ENCODE data around the gene ZNF786.
"Not testable (repeated sequence)": the region's sequence is repeated elsewhere in the genome, so short reads cannot be mapped to it uniquely, and the experiment has no call there.

Gene ZNF786

DNA sequence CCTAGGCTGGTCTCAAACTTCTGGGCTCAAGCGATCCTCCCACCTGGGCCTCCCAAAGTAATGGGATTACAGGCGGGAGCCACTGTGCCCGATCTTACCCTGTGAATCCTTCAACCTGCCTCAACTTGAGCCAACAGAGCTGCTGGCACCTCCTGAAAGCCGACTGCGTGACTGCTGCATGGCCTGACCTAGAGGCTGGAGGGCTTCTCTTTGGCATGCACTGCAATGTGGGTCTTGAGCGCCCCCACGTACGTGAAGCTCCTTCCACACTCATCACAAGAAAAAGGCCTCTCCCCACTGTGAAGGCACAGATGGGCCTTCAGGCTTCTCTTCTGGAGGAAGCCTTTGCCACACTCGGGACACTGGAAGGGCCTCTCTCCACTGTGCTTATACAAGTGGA lies 12.9 kb upstream of the ZNF786 start:
- Histone ChIP-seq H3K4me3 (ENCODE audit: low read length) (no peak overlapping the region), H3K9me3 (ENCODE audit: control insufficient read depth, low read depth, low read length) (no peaks in the 10 kb centered on the region), H3K4me1 (ENCODE audit: control insufficient read depth, low read depth, low read length) (no peaks in the 10 kb centered on the region), H3K36me3 (ENCODE audit: control insufficient read depth, low read depth, low read length) (peaks cover 3% of the 10 kb centered on the region), H3K9ac (ENCODE audit: low read length) (no peak overlapping the region), H3K27me3 (ENCODE audit: control insufficient read depth, insufficient read depth, low read length) (no peaks in the 10 kb centered on the region), H3K27ac (ENCODE audit: low read length) (no peak overlapping the region)

DNA sequence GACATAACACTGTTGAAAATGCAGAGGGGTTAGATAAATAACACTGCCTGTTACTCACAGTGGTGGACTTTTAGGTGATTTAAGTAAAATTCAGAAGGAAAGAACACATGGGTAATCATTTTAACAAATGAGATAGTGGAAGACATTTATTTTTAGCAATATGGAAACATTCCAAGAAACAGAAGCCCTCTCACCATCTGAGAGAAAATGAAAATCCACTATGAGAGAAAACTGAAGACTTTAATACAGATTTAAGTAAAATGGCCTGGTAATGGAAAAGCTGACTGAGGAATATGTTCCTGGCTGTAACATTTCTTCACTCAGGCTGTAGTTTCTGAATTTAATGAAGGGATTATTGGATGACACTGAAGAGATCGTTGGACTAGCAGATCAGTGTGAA lies 12.1 kb upstream of the ZNF786 start:
- no peaks in the 10 kb centered on the region for H3K27me3 ChIP-seq (ENCODE audit: control insufficient read depth, insufficient read depth, low read length)
- peaks cover 3% of the 10 kb centered on the region for H3K36me3 ChIP-seq (ENCODE audit: control insufficient read depth, low read depth, low read length)
- no peak overlapping the region for H3K9ac ChIP-seq (ENCODE audit: low read length)
- no peak overlapping the region for H3K4me3 ChIP-seq (ENCODE audit: low read length)
- H3K9me3 ChIP-seq (ENCODE audit: control insufficient read depth, low read depth, low read length) = no peaks in the 10 kb centered on the region
- no peak overlapping the region for H3K27ac ChIP-seq (ENCODE audit: low read length)
- no peaks in the 10 kb centered on the region for H3K4me1 ChIP-seq (ENCODE audit: control insufficient read depth, low read depth, low read length)

DNA sequence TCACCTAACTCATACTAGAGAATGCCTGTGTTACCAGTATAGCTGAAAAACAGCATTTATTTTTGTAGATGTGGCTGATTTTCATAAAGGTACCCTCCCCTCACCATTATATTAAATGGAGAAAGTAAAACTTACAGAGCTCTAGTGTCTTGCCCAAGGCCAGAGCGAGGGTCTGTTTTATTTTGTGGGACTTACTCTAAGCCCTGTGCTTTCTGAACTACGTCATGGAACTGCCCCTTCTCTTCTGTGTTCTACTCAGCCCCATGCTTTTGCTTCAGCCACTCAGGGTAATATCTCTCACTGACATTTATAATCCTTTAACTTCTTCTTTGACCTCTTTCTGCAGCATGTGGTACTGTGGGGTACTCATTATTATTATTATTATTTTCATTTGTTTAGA lies 10.3 kb upstream of the ZNF786 start:
- peaks cover 5% of the 10 kb centered on the region for H3K4me1 ChIP-seq (ENCODE audit: control insufficient read depth, low read depth, low read length)
- H3K27ac ChIP-seq (ENCODE audit: low read length) = no peak overlapping the region
- H3K9ac ChIP-seq (ENCODE audit: low read length) = no peak overlapping the region
- H3K9me3 ChIP-seq (ENCODE audit: control insufficient read depth, low read depth, low read length) = no peaks in the 10 kb centered on the region
- peaks cover 3% of the 10 kb centered on the region for H3K36me3 ChIP-seq (ENCODE audit: control insufficient read depth, low read depth, low read length)
- H3K27me3 ChIP-seq (ENCODE audit: control insufficient read depth, insufficient read depth, low read length) = no peaks in the 10 kb centered on the region
- no peak overlapping the region for H3K4me3 ChIP-seq (ENCODE audit: low read length)

DNA sequence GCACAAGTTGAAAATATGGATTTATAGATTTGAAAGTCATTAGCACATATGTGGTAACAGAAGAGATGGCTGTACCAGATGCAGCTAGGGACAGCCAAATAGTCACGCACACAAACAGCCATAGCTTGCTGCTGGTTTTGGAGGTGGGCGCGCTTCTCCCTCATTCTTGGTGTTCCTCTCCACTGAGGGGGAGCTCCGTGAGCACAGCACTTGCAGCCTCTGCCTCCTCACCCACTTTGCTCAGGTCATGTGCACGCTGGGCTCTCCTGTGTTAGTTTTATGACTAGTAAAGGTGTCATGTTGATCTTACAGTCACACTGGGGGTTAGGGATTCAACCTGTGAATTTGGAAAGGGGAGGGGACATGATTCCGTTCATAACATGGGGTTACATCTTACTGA lies 8.5 kb upstream of the ZNF786 start:
- no peaks in the 10 kb centered on the region for H3K9me3 ChIP-seq (ENCODE audit: control insufficient read depth, low read depth, low read length)
- H3K36me3 ChIP-seq (ENCODE audit: control insufficient read depth, low read depth, low read length) = peaks cover 3% of the 10 kb centered on the region
- peaks cover 5% of the 10 kb centered on the region for H3K4me1 ChIP-seq (ENCODE audit: control insufficient read depth, low read depth, low read length)
- H3K27ac ChIP-seq (ENCODE audit: low read length) = no peak overlapping the region
- no peaks in the 10 kb centered on the region for H3K27me3 ChIP-seq (ENCODE audit: control insufficient read depth, insufficient read depth, low read length)
- no peak overlapping the region for H3K9ac ChIP-seq (ENCODE audit: low read length)
- no peak overlapping the region for H3K4me3 ChIP-seq (ENCODE audit: low read length)

DNA sequence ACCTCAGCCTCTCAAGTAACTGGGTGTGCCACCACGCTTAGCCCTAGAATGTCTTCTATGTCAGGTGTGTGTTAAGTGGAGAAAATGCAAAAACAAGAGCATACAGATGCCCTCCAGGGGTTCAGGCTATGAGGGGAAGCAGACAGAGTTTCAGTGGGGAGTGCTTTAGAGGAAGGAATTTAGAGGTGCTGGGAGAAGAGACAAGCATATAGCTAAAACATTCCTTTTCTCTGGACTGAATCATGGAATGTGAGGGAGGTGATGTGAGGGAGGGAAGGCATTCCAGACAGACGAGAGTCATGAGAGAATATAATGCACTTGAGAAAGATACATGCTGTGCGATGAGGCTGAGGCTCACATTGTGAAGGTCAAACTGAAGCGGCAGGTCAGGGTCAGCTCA lies 6.6 kb upstream of the ZNF786 start:
- no peaks in the 10 kb centered on the region for H3K9me3 ChIP-seq (ENCODE audit: control insufficient read depth, low read depth, low read length)
- no peaks in the 10 kb centered on the region for H3K27me3 ChIP-seq (ENCODE audit: control insufficient read depth, insufficient read depth, low read length)
- no peak overlapping the region for H3K9ac ChIP-seq (ENCODE audit: low read length)
- no peaks in the 10 kb centered on the region for H3K36me3 ChIP-seq (ENCODE audit: control insufficient read depth, low read depth, low read length)
- no peak overlapping the region for H3K4me3 ChIP-seq (ENCODE audit: low read length)
- peaks cover 5% of the 10 kb centered on the region for H3K4me1 ChIP-seq (ENCODE audit: control insufficient read depth, low read depth, low read length)
- H3K27ac ChIP-seq (ENCODE audit: low read length) = no peak overlapping the region

DNA sequence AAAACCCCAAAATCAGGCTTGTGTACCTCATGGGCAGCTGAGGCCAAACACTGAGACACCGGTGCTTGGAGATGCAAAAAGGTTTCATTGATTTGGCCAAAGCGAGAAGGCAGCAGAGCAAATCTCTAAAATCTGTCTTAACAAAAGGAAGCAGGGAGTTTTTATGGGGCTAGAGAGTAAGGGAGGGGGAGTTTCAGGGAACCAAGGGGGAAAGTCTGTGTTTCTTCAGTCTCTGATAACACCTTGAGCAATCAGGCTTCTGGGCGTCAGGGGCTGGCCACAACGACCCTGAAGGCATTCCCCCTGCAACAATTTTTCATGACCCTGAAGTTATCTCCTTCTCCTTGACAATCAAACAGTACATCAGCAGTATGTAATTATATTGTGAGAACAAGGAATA lies 2.7 kb upstream of the ZNF786 start:
- no peak overlapping the region for H3K9ac ChIP-seq (ENCODE audit: low read length)
- peaks cover 5% of the 10 kb centered on the region for H3K4me1 ChIP-seq (ENCODE audit: control insufficient read depth, low read depth, low read length)
- H3K27me3 ChIP-seq (ENCODE audit: control insufficient read depth, insufficient read depth, low read length) = no peaks in the 10 kb centered on the region
- no peaks in the 10 kb centered on the region for H3K9me3 ChIP-seq (ENCODE audit: control insufficient read depth, low read depth, low read length)
- no peak overlapping the region for H3K27ac ChIP-seq (ENCODE audit: low read length)
- no peak overlapping the region for H3K4me3 ChIP-seq (ENCODE audit: low read length)
- H3K36me3 ChIP-seq (ENCODE audit: control insufficient read depth, low read depth, low read length) = no peaks in the 10 kb centered on the region

DNA sequence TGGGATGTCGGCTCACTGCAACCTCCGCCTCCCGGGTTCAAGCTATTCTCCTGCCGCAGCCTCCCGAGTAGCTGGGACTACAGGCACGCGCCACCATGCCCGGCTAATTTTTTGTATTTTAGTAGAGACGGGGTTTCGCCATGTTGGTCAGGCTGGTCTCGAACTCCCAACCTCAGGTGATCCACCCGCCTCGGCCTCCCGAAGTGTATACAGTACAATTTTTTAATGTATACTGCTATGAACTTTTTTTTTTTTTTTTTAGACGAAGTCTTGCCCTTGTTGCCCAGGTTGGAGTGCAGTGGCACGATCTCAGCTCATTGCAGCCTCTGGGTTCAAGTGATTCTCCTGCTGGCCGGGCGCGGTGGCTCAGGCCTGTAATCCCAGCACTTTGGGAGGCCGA lies 1.7 kb upstream of the ZNF786 start:
- H3K9me3 ChIP-seq (ENCODE audit: control insufficient read depth, low read depth, low read length); H3K9ac ChIP-seq (ENCODE audit: low read length); H3K27me3 ChIP-seq (ENCODE audit: control insufficient read depth, insufficient read depth, low read length); H3K4me1 ChIP-seq (ENCODE audit: control insufficient read depth, low read depth, low read length); H3K36me3 ChIP-seq (ENCODE audit: control insufficient read depth, low read depth, low read length); H3K27ac ChIP-seq (ENCODE audit: low read length); H3K4me3 ChIP-seq (ENCODE audit: low read length): not testable (repeated sequence)

DNA sequence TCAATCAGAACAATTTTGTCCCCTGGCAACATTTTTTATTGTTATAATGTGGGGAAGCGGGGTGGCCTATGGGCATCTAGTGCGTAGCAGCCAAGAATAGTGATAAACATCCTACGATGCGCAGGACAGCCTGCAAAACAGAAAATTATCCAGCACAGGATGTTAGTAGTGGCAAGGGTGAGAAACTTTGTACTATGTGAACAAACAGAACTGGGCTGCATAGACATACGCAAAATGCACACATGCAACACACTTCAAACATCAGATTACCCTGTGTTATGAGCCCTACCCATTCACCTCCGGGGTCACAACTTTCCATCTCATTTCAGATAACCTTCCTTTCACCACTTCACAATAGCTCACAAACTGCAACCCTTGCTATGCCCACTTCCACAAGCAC lies 3.1 kb downstream of the ZNF786 start:
- Histone ChIP-seq H3K4me3 (ENCODE audit: low read length) (no peak overlapping the region), H3K9me3 (ENCODE audit: control insufficient read depth, low read depth, low read length) (no peaks in the 10 kb centered on the region), H3K27me3 (ENCODE audit: control insufficient read depth, insufficient read depth, low read length) (no peaks in the 10 kb centered on the region), H3K9ac (ENCODE audit: low read length) (no peak overlapping the region), H3K27ac (ENCODE audit: low read length) (no peak overlapping the region), H3K4me1 (ENCODE audit: control insufficient read depth, low read depth, low read length) (no peaks in the 10 kb centered on the region), H3K36me3 (ENCODE audit: control insufficient read depth, low read depth, low read length) (no peaks in the 10 kb centered on the region)

DNA sequence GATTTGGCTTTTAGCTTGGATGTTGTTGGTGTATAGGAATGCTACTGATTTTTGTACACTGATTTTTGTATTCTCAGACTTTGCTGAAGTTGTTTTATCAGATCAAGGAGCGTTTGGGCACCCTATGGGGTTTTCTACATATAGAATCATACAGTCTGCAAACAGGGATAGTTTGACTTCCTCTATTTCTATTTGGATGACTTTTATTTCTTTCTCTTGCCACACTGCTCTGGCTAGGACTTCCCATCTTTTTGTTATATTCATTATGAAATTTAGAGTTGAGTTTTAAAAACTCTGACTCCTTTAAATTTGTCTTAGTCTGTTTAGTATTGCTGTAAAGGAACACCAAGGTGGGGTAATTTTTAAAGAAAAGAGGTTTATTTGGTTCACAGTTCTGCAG lies 4.7 kb downstream of the ZNF786 start:
- no peaks in the 10 kb centered on the region for H3K4me1 ChIP-seq (ENCODE audit: control insufficient read depth, low read depth, low read length)
- H3K4me3 ChIP-seq (ENCODE audit: low read length) = no peak overlapping the region
- H3K9ac ChIP-seq (ENCODE audit: low read length) = no peak overlapping the region
- H3K9me3 ChIP-seq (ENCODE audit: control insufficient read depth, low read depth, low read length) = no peaks in the 10 kb centered on the region
- no peak overlapping the region for H3K27ac ChIP-seq (ENCODE audit: low read length)
- no peaks in the 10 kb centered on the region for H3K27me3 ChIP-seq (ENCODE audit: control insufficient read depth, insufficient read depth, low read length)
- H3K36me3 ChIP-seq (ENCODE audit: control insufficient read depth, low read depth, low read length) = no peaks in the 10 kb centered on the region

DNA sequence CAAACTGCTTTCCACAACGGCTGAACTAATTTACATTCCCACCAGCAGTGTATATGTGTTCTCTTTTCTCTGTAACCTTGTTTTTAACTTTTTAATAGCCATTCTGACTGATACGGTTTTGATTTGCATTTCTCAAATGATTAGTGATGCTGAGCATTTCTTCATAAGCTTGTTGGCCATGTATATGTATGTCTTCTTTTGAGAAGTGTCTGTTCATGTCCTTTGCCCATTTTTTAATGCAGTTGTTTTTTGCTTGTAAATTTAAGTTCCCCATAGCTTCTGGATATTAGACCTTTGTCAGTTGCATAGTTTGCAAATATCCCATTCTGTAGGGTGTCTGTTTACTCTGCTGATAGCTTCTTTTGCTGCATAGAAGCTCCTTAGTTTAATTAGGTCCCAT lies 6.1 kb downstream of the ZNF786 start:
- Histone ChIP-seq H3K36me3 (ENCODE audit: control insufficient read depth, low read depth, low read length) (peaks cover 4% of the 10 kb centered on the region), H3K27ac (ENCODE audit: low read length) (no peak overlapping the region), H3K4me3 (ENCODE audit: low read length) (no peak overlapping the region), H3K27me3 (ENCODE audit: control insufficient read depth, insufficient read depth, low read length) (no peaks in the 10 kb centered on the region), H3K9ac (ENCODE audit: low read length) (no peak overlapping the region), H3K4me1 (ENCODE audit: control insufficient read depth, low read depth, low read length) (no peaks in the 10 kb centered on the region), H3K9me3 (ENCODE audit: control insufficient read depth, low read depth, low read length) (no peaks in the 10 kb centered on the region)

DNA sequence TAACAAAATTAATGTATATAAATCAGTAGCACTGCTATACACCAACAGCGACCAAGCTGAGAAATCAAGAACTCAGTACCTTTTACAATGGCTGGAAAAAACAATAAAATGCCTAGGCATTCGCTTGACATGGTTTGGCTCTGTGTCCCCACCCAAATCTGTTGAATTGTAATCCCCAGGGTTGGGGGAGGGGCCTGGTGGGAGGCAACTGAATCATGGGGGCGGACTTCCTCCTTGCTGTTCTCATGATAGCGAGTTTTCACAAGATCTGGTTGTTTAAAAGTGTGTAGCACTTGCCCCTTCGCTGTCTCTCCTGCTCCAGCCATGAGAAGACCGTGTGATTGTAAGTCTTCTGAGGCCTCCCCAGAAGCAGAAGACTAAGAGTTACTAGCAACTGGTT lies 8.6 kb downstream of the ZNF786 start:
- Histone ChIP-seq H3K27me3 (ENCODE audit: control insufficient read depth, insufficient read depth, low read length) (no peaks in the 10 kb centered on the region), H3K27ac (ENCODE audit: low read length) (no peak overlapping the region), H3K9me3 (ENCODE audit: control insufficient read depth, low read depth, low read length) (no peaks in the 10 kb centered on the region), H3K4me3 (ENCODE audit: low read length) (no peak overlapping the region), H3K36me3 (ENCODE audit: control insufficient read depth, low read depth, low read length) (peaks cover 6% of the 10 kb centered on the region), H3K9ac (ENCODE audit: low read length) (no peak overlapping the region), H3K4me1 (ENCODE audit: control insufficient read depth, low read depth, low read length) (no peaks in the 10 kb centered on the region)

DNA sequence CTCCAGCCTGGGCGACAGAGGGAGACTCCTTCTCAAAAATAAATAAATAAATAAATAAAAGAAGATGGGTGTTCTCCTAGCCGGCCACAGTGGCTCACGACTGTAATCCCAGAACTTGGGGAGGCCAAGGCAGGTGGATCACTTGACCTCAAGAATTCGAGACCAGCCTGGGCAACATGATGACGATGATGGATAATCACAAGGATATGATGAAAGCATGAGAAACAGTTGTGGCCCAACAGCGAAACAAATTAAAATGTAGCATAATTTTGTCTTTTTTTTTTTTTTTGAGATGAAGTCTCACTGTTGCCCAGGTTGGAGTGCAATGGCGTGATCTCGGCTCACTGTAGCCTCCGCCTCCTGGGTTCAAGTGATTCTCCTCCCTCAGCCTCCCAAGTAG lies 12.9 kb downstream of the ZNF786 start:
- no peaks in the 10 kb centered on the region for H3K27me3 ChIP-seq (ENCODE audit: control insufficient read depth, insufficient read depth, low read length)
- peaks cover 12% of the 10 kb centered on the region for H3K36me3 ChIP-seq (ENCODE audit: control insufficient read depth, low read depth, low read length)
- no peak overlapping the region for H3K27ac ChIP-seq (ENCODE audit: low read length)
- no peak overlapping the region for H3K4me3 ChIP-seq (ENCODE audit: low read length)
- no peak overlapping the region for H3K9ac ChIP-seq (ENCODE audit: low read length)
- H3K9me3 ChIP-seq (ENCODE audit: control insufficient read depth, low read depth, low read length) = no peaks in the 10 kb centered on the region
- H3K4me1 ChIP-seq (ENCODE audit: control insufficient read depth, low read depth, low read length) = no peaks in the 10 kb centered on the region

DNA sequence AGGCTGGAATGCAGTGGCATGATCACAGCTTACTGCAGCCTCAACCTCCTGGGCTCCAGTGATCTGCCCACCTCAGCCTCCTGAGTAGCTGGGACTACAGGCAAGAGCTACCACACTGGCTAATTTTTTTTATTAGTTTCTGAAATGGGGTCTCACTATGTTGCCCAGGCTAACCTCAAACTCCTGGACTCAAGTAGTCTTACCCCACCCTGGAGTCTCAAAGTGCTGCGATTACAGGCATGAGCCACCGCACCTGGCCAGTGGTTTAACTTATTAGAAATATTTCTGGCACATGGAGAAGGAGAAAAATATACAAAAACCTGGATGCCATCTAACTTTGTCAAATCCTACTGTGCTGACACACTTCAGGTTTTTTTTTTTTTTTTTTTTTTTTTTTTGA lies 15.2 kb downstream of the ZNF786 start:
- no peak overlapping the region for H3K27ac ChIP-seq (ENCODE audit: low read length)

More for the DNA sequence above, 15.2 kb downstream of the ZNF786 start:
- Histone ChIP-seq H3K9me3 (ENCODE audit: control insufficient read depth, low read depth, low read length) (no peaks in the 10 kb centered on the region), H3K4me1 (ENCODE audit: control insufficient read depth, low read depth, low read length) (no peaks in the 10 kb centered on the region), H3K9ac (ENCODE audit: low read length) (no peak overlapping the region), H3K36me3 (ENCODE audit: control insufficient read depth, low read depth, low read length) (peaks cover 25% of the 10 kb centered on the region), H3K4me3 (ENCODE audit: low read length) (no peak overlapping the region), H3K27me3 (ENCODE audit: control insufficient read depth, insufficient read depth, low read length) (no peaks in the 10 kb centered on the region)

All from iPS-18a (cell line).